ENCODE data around the gene PDLIM5.

DNA sequence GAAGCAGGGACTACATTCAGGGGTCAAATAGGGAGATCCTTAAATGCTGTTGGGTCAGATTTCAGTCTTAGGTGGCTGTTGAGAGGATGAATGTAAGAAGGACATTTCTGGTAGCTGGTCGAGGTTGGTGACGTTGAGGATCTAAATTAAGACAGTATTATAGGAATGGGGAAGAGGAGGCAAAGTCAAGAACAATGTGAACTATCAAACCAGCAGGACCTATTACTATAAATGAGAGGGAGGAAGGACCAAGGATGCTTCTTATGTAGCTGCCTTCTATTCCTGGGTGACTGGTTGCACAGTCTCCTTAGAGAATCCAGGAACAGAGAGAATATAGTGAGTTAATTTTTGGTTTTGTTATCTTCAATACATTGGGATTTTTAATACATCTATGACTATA is 187.6 kb downstream of the PDLIM5 start:
- TF ChIP-seq, protein P1, sequence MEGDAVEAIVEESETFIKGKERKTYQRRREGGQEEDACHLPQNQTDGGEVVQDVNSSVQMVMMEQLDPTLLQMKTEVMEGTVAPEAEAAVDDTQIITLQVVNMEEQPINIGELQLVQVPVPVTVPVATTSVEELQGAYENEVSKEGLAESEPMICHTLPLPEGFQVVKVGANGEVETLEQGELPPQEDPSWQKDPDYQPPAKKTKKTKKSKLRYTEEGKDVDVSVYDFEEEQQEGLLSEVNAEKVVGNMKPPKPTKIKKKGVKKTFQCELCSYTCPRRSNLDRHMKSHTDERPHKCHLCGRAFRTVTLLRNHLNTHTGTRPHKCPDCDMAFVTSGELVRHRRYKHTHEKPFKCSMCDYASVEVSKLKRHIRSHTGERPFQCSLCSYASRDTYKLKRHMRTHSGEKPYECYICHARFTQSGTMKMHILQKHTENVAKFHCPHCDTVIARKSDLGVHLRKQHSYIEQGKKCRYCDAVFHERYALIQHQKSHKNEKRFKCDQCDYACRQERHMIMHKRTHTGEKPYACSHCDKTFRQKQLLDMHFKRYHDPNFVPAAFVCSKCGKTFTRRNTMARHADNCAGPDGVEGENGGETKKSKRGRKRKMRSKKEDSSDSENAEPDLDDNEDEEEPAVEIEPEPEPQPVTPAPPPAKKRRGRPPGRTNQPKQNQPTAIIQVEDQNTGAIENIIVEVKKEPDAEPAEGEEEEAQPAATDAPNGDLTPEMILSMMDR (IDR thresholded peaks at IDR 0.05) = no peak
- TF ChIP-seq SIN3A (IDR thresholded peaks at IDR 0.05; ENCODE audit: borderline replicate concordance, insufficient read depth, low read depth, low read length) = no peak
- TF ChIP-seq, protein P2, sequence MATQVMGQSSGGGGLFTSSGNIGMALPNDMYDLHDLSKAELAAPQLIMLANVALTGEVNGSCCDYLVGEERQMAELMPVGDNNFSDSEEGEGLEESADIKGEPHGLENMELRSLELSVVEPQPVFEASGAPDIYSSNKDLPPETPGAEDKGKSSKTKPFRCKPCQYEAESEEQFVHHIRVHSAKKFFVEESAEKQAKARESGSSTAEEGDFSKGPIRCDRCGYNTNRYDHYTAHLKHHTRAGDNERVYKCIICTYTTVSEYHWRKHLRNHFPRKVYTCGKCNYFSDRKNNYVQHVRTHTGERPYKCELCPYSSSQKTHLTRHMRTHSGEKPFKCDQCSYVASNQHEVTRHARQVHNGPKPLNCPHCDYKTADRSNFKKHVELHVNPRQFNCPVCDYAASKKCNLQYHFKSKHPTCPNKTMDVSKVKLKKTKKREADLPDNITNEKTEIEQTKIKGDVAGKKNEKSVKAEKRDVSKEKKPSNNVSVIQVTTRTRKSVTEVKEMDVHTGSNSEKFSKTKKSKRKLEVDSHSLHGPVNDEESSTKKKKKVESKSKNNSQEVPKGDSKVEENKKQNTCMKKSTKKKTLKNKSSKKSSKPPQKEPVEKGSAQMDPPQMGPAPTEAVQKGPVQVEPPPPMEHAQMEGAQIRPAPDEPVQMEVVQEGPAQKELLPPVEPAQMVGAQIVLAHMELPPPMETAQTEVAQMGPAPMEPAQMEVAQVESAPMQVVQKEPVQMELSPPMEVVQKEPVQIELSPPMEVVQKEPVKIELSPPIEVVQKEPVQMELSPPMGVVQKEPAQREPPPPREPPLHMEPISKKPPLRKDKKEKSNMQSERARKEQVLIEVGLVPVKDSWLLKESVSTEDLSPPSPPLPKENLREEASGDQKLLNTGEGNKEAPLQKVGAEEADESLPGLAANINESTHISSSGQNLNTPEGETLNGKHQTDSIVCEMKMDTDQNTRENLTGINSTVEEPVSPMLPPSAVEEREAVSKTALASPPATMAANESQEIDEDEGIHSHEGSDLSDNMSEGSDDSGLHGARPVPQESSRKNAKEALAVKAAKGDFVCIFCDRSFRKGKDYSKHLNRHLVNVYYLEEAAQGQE (IDR thresholded peaks at IDR 0.05; ENCODE audit: insufficient read depth in 1 of 2, low read depth in 2 of 2, low read length in 1 of 2) = no peak
